ENCODE measurements around the gene MTFR1L. TPM values are rescaled to one million over a fixed set of nuclear protein-coding genes. Genes with fewer than 3 reads are reported as not detected.

The MTFR1L gene
- polyA plus RNA-seq, 1 donor (not counting 4 experiments of a cell fraction or from before 2014, with no cell fraction given), result 31.6 TPM

DNA sequence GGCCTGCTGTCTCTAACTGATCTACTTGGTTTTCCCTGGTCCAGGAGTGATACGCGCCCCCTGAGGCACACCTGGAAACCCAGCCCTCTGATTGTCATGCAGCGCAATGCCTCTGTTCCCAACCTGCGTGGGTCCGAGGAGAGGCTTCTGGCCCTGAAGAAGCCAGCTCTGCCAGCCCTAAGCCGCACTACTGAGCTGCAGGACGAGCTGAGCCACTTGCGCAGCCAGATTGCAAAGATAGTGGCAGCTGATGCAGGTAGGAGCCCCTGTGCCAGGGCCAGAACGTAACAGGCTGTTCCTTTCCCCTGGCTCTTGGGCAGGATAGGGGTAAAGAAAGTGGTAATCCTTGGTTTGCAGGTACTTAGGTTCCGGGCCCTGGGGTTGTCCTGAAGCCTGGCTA lies 6.8 kb downstream of the MTFR1L start:
- no peaks in the 10 kb centered on the region for H3K9me3 ChIP-seq (ENCODE audit: control insufficient read depth, low read depth, low read length)
- H3K4me2 ChIP-seq (ENCODE audit: control insufficient read depth, extremely low read depth, insufficient read depth, low read depth, low read length), result no peak overlapping the region
- H4K20me1 ChIP-seq (ENCODE audit: control insufficient read depth, extremely low read depth, insufficient read depth, low read length), result no peaks in the 10 kb centered on the region
- peaks cover 10% of the 10 kb centered on the region for H3K79me2 ChIP-seq (ENCODE audit: control insufficient read depth, insufficient read depth, low read length)
- no peaks in the 10 kb centered on the region for H3K9me1 ChIP-seq (ENCODE audit: control insufficient read depth, extremely low read depth, insufficient read depth, low read length)
- dilution Hi-C loops (cut with MboI; ENCODE audit: extremely low pct_ligation_motif_present, low sequenced_read_pairs), result no loop called here
- DNase-seq (ENCODE audit: low read depth, low spot score) (no peak), FAIRE-seq (no peak)
- peaks cover 28 to 46% of the 10 kb centered on the region in 2 experiments for H3K36me3 ChIP-seq (ENCODE audit: control insufficient read depth in 2 of 2, extremely low read depth in 1 of 2, insufficient read depth in 2 of 2, low read length in 2 of 2)
- H3K27me3 ChIP-seq (ENCODE audit: control insufficient read depth, extremely low read depth, insufficient read depth, low read length), result no peaks in the 10 kb centered on the region
- no peak overlapping the region for H3K9ac ChIP-seq (ENCODE audit: control insufficient read depth, extremely low read depth, insufficient read depth, low read length)
- TF ChIP-seq, protein P1, sequence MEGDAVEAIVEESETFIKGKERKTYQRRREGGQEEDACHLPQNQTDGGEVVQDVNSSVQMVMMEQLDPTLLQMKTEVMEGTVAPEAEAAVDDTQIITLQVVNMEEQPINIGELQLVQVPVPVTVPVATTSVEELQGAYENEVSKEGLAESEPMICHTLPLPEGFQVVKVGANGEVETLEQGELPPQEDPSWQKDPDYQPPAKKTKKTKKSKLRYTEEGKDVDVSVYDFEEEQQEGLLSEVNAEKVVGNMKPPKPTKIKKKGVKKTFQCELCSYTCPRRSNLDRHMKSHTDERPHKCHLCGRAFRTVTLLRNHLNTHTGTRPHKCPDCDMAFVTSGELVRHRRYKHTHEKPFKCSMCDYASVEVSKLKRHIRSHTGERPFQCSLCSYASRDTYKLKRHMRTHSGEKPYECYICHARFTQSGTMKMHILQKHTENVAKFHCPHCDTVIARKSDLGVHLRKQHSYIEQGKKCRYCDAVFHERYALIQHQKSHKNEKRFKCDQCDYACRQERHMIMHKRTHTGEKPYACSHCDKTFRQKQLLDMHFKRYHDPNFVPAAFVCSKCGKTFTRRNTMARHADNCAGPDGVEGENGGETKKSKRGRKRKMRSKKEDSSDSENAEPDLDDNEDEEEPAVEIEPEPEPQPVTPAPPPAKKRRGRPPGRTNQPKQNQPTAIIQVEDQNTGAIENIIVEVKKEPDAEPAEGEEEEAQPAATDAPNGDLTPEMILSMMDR (optimal IDR thresholded peaks at IDR 0.05 in 1 of 3, IDR thresholded peaks at IDR 0.05 in 1 of 3, conservative IDR thresholded peaks at IDR 0.05 in 1 of 3; ENCODE audit: extremely low read depth in 1 of 3, insufficient read depth in 2 of 3, low read length in 3 of 3), result no peak
- no peak for TF ChIP-seq EZH2 (IDR thresholded peaks at IDR 0.05; ENCODE audit: low read length)
- no peak overlapping the region for H2AFZ ChIP-seq (ENCODE audit: control insufficient read depth, low read length)
- H3K4me1 ChIP-seq (ENCODE audit: control insufficient read depth, extremely low read depth, insufficient read depth, low read length), result peaks cover 11% of the 10 kb centered on the region
- H3K4me3 ChIP-seq (ENCODE audit: control insufficient read depth in 2 of 3, extremely low read depth in 1 of 3, insufficient read depth in 2 of 3, low read depth in 1 of 3, low read length in 3 of 3), result no peak overlapping the region
- H3K27ac ChIP-seq (ENCODE audit: control insufficient read depth, insufficient read depth, low read length), result no peak overlapping the region

- H3K4me2 ChIP-seq (ENCODE audit: control insufficient read depth, extremely low read depth, insufficient read depth, low read depth, low read length), result no peak overlapping the region
- TF ChIP-seq, protein P1 (optimal IDR thresholded peaks at IDR 0.05 in 1 of 3, IDR thresholded peaks at IDR 0.05 in 1 of 3, conservative IDR thresholded peaks at IDR 0.05 in 1 of 3; ENCODE audit: extremely low read depth in 1 of 3, insufficient read depth in 2 of 3, low read length in 3 of 3), result no peak
- H4K20me1 ChIP-seq (ENCODE audit: control insufficient read depth, extremely low read depth, insufficient read depth, low read length), result no peaks in the 10 kb centered on the region
- H3K36me3 ChIP-seq (ENCODE audit: control insufficient read depth in 2 of 2, extremely low read depth in 1 of 2, insufficient read depth in 2 of 2, low read length in 2 of 2), result peaks cover 29 to 49% of the 10 kb centered on the region in 2 experiments
- H3K4me1 ChIP-seq (ENCODE audit: control insufficient read depth, extremely low read depth, insufficient read depth, low read length), result peaks cover 16% of the 10 kb centered on the region
- no peaks in the 10 kb centered on the region for H3K9me3 ChIP-seq (ENCODE audit: control insufficient read depth, low read depth, low read length)
- H3K79me2 ChIP-seq (ENCODE audit: control insufficient read depth, insufficient read depth, low read length), result no peaks in the 10 kb centered on the region
- no peak overlapping the region for H3K9ac ChIP-seq (ENCODE audit: control insufficient read depth, extremely low read depth, insufficient read depth, low read length)
- FAIRE-seq (no peak), DNase-seq (ENCODE audit: low read depth, low spot score) (no peak)
- no peak overlapping the region for H3K27ac ChIP-seq (ENCODE audit: control insufficient read depth, insufficient read depth, low read length)
- no peak overlapping the region for H2AFZ ChIP-seq (ENCODE audit: control insufficient read depth, low read length)
- no peaks in the 10 kb centered on the region for H3K9me1 ChIP-seq (ENCODE audit: control insufficient read depth, extremely low read depth, insufficient read depth, low read length)
- no peaks in the 10 kb centered on the region for H3K27me3 ChIP-seq (ENCODE audit: control insufficient read depth, extremely low read depth, insufficient read depth, low read length)
- dilution Hi-C loops (cut with MboI; ENCODE audit: extremely low pct_ligation_motif_present, low sequenced_read_pairs), result no loop called here
- H3K4me3 ChIP-seq (ENCODE audit: control insufficient read depth in 2 of 3, extremely low read depth in 1 of 3, insufficient read depth in 2 of 3, low read depth in 1 of 3, low read length in 3 of 3), result no peak overlapping the region
Observed at GRCh38 chr1:25828491-25828890, 8.7 kb downstream of the MTFR1L start.
